CD14-positive monocyte (primary cell): ENCODE results near the gene TOM1. TPM values are rescaled to one million over a fixed set of nuclear protein-coding genes. Genes with fewer than 3 reads are reported as not detected.

Experiments
- DNase-seq, 3 donors: peaks; one replicate each; pipeline ENCODE4 v3.0.0-alpha.2; 2011 to 2022
- H2AFZ ChIP-seq: 2 replicates; pipeline ENCODE4 v1.6.0; 2012; ENCODE audit warnings: mild to moderate bottlenecking, low read depth, low read length, inconsistent platforms; ENCODE audit not compliant: insufficient read depth, poor library complexity, severe bottlenecking
- H3K27ac ChIP-seq, 2 donors: 1 replicate in 1 of 2; 2 replicates in 1 of 2; pipeline ENCODE4 v1.5.1; 2012 to 2013; ENCODE audit warnings: low read length in 2 of 2, control low read depth in 1 of 2, inconsistent platforms in 1 of 2, low read depth in 1 of 2, mild to moderate bottlenecking in 1 of 2
- H3K27me3 ChIP-seq, 2 donors: one replicate each; pipeline versions ENCODE4 v1.6.0 to v1.6.1; 2011 to 2013; ENCODE audit warnings: low read length in 2 of 2; ENCODE audit not compliant: control insufficient read depth in 2 of 2, insufficient read depth in 2 of 2
- H3K36me3 ChIP-seq, 2 donors: replicated peaks in 1 of 2; 1 replicate in 1 of 2; 2 replicates in 1 of 2; pipeline versions ENCODE4 v1.5.1 to v1.6.1; 2012 to 2013; ENCODE audit warnings: low read length in 2 of 2, control low read depth in 1 of 2, inconsistent platforms in 1 of 2, mild to moderate bottlenecking in 1 of 2; ENCODE audit not compliant: insufficient read depth in 2 of 2, control insufficient read depth in 1 of 2
- H3K4me1 ChIP-seq, 2 donors: 1 replicate in 1 of 2; 2 replicates in 1 of 2; pipeline versions ENCODE4 v1.5.1 to v1.6.1; 2012 to 2013; ENCODE audit warnings: low read length in 2 of 2, control low read depth in 1 of 2, inconsistent platforms in 1 of 2, mild to moderate bottlenecking in 1 of 2, moderate library complexity in 1 of 2; ENCODE audit not compliant: insufficient read depth in 2 of 2, control insufficient read depth in 1 of 2
- H3K4me2 ChIP-seq: replicated peaks from 2 replicates; pipeline ENCODE3; 2012; ENCODE audit warnings: low read length, moderate library complexity, mild to moderate bottlenecking; ENCODE audit not compliant: poor library complexity, severe bottlenecking; ENCODE audit errors: extremely low read depth
- H3K4me3 ChIP-seq, 3 experiments: fragments of 200-600 bp in 1 of 3; sonication (generic) in 1 of 3; replicated peaks in 1 of 3; 1 replicate in 2 of 3; 2 replicates in 1 of 3; pipeline ENCODE4 v1.5.1; 2011 to 2013; ENCODE audit warnings: low read length in 3 of 3, mild to moderate bottlenecking in 3 of 3, control low read depth in 2 of 3, low read depth in 2 of 3, inconsistent platforms in 1 of 3, moderate library complexity in 1 of 3
- H3K79me2 ChIP-seq: 2 replicates; pipeline ENCODE4 v1.6.0; 2012; ENCODE audit warnings: mild to moderate bottlenecking, control low read depth, inconsistent platforms, low read length, moderate library complexity; ENCODE audit not compliant: insufficient read depth
- H3K9ac ChIP-seq: 2 replicates; pipeline ENCODE4 v1.6.0; 2017; ENCODE audit warnings: low read length, mild to moderate bottlenecking; ENCODE audit not compliant: insufficient read depth, poor library complexity, severe bottlenecking
- H3K9me3 ChIP-seq, 2 donors: replicated peaks in 1 of 2; 1 replicate in 1 of 2; 2 replicates in 1 of 2; pipeline versions ENCODE4 v1.5.1 to v1.6.1; 2012 to 2013; ENCODE audit warnings: low read length in 2 of 2, control low read depth in 1 of 2; ENCODE audit not compliant: control insufficient read depth in 1 of 2, insufficient read depth in 1 of 2
- H4K20me1 ChIP-seq: 2 replicates; pipeline ENCODE4 v1.6.0; 2012; ENCODE audit warnings: mild to moderate bottlenecking, low read length, control low read depth, moderate library complexity; ENCODE audit not compliant: insufficient read depth
- H3K27ac Mint-ChIP-seq, 7 donors: one replicate each; pipeline ENCODE4 v1.8.0; 2020; ENCODE audit warnings: mild to moderate bottlenecking in 7 of 7, mixed read lengths in 7 of 7, moderate library complexity in 6 of 7, inconsistent platforms in 2 of 7
- H3K27me3 Mint-ChIP-seq, 3 donors: one replicate each; pipeline ENCODE4 v1.8.0; 2021 to 2022; ENCODE audit warnings: low read depth in 3 of 3, mild to moderate bottlenecking in 3 of 3, mixed read lengths in 3 of 3, moderate library complexity in 3 of 3, inconsistent platforms in 1 of 3
- H3K36me3 Mint-ChIP-seq, 2 donors: one replicate each; pipeline ENCODE4 v1.8.0; 2020; ENCODE audit warnings: mixed read lengths in 2 of 2, inconsistent platforms in 1 of 2, mild to moderate bottlenecking in 1 of 2
- H3K4me1 Mint-ChIP-seq: one replicate; pipeline ENCODE4 v1.8.0; 2020; ENCODE audit warnings: mild to moderate bottlenecking, mixed read lengths
- H3K4me3 Mint-ChIP-seq, 2 donors: one replicate each; pipeline ENCODE4 v1.8.0; 2020; ENCODE audit warnings: mild to moderate bottlenecking in 2 of 2, mixed read lengths in 2 of 2, moderate library complexity in 1 of 2
- H3K9me3 Mint-ChIP-seq, 7 donors: one replicate each; pipeline ENCODE4 v1.8.0; 2020 to 2022; ENCODE audit warnings: mixed read lengths in 7 of 7, mild to moderate bottlenecking in 6 of 7, moderate library complexity in 6 of 7, inconsistent platforms in 2 of 7
- WGBS: methylation state at CpG from one replicate; pipeline ENCODE4 v1.1.5; 2013; ENCODE audit warnings: missing lambda C conversion rate; ENCODE audit not compliant: insufficient coverage; 5-methylcytosine and 5-hydroxymethylcytosine counted together
- intact Hi-C, 2 donors: fragments of 100-400 bp; cut with micrococcal nuclease; formaldehyde crosslinking; loops; one replicate each; pipeline versions ENCODE4 v1.15.0 to v1.15.1; 2023
- polyA plus RNA-seq, 3 donors: library from polyadenylated mRNA; depleted of rRNA in 1 of 3; unstranded in 2 of 3; stranded (reverse) in 1 of 3; fragments of 300-500 nt in 2 of 3; fragments of >200 nt in 1 of 3; fragmentation: Illumina TruSeq in 2 of 3; gene quantifications; 1 replicate in 2 of 3; 2 replicates in 1 of 3; pipeline ENCODE4 v1.2.3, GENCODE V29; 2012 to 2021
- TF ChIP-seq, protein P1 (sequence below): fragments of 200-600 bp; IDR thresholded peaks from one replicate; pipeline ENCODE4 v1.8.0; 2022; ENCODE audit warnings: antibody characterized with exemption, mild to moderate bottlenecking

Gene TOM1
- polyA plus RNA-seq, 3 donors, result 80.5 to 167 (median 120) TPM

DNA sequence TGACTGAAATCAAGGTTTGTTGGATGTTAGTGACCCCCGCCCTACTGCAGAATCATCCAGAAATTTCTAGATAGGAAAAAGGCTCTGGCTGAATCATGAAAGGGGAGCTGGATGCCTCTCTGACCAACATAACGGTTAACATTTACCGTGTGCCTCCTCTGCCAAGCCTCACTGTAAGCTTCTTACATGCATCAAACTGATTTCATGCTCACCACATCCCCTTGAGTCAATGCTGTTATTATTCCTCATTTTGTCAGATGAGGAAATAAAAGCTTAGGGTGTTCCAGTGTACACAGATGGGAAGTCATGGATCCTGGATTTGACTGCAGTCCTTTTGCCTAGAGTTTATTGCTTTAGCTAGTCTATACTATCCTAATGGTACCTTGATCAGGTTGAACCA lies 75.3 kb downstream of the TOM1 start:
- peak overlapping the region; percentile 6 for H3K4me2 ChIP-seq
- no CpG with 5 or more reads among the region's 3 CpGs for WGBS
- TF ChIP-seq, protein P1, sequence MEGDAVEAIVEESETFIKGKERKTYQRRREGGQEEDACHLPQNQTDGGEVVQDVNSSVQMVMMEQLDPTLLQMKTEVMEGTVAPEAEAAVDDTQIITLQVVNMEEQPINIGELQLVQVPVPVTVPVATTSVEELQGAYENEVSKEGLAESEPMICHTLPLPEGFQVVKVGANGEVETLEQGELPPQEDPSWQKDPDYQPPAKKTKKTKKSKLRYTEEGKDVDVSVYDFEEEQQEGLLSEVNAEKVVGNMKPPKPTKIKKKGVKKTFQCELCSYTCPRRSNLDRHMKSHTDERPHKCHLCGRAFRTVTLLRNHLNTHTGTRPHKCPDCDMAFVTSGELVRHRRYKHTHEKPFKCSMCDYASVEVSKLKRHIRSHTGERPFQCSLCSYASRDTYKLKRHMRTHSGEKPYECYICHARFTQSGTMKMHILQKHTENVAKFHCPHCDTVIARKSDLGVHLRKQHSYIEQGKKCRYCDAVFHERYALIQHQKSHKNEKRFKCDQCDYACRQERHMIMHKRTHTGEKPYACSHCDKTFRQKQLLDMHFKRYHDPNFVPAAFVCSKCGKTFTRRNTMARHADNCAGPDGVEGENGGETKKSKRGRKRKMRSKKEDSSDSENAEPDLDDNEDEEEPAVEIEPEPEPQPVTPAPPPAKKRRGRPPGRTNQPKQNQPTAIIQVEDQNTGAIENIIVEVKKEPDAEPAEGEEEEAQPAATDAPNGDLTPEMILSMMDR, result no peak
- Mint-ChIP-seq H3K27me3 (peaks cover 0 to 2% (median 2%) of the 10 kb centered on the region in 3 donors), H3K36me3 (no peaks in the 10 kb centered on the region), H3K4me3 (no peak overlapping the region), H3K4me1 (peaks cover 59% of the 10 kb centered on the region), H3K9me3 (peaks cover 0 to 4% (median 0%) of the 10 kb centered on the region in 7 donors), H3K27ac (peak overlapping the region; percentile 72 to 88 (median 86))
- no peaks in the 10 kb centered on the region for H3K36me3 ChIP-seq
- H3K27ac ChIP-seq, result peak overlapping the region in 1 of 2 donors; percentile 30
- DNase-seq, result peak; percentile 70 to 81 (median 80)
- H2AFZ ChIP-seq, result no peak overlapping the region
- peaks cover 63 to 73% of the 10 kb centered on the region in 2 donors for H3K4me1 ChIP-seq
- H3K4me3 ChIP-seq, result peak overlapping the region in 1 of 3 experiments; percentile 30
- H3K27me3 ChIP-seq, result no peaks in the 10 kb centered on the region
- no peak overlapping the region for H3K9ac ChIP-seq
- H3K79me2 ChIP-seq, result no peaks in the 10 kb centered on the region
- intact Hi-C loops, result loop anchor here in 1 of 2 donors (5.0 kb wide), 1 partner anchor 37 kb away; no protein-coding TSS in a partner anchor
- H3K9me3 ChIP-seq, result no peaks in the 10 kb centered on the region
- no peaks in the 10 kb centered on the region for H4K20me1 ChIP-seq

DNA sequence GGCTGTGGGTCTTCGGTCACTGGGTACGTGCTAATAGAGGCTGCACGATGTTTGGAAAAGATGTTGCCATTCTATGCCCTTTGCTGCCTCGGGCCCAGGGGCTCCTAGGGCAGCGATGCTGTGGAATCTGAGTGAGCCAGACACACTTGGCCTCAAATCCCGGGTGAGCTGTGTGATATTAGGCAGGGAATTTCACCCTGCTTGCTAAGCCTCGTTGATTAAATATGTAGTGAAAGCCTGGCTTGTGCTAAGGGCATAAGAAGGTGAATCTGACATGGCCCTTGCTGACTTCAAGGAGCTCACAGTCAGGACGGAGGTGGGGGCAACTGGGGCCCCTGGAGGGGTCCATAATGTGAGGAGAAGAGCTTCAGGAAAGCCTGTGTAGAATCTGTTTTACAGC lies 75.8 kb downstream of the TOM1 start:
- H3K27me3 Mint-ChIP-seq, result peaks cover 1 to 2% (median 2%) of the 10 kb centered on the region in 3 donors
- Histone ChIP-seq H3K79me2 (no peaks in the 10 kb centered on the region), H2AFZ (no peak overlapping the region), H3K4me3 (peak overlapping the region in 1 of 3 experiments; percentile 30), H3K36me3 (no peaks in the 10 kb centered on the region), H3K4me2 (peak overlapping the region; percentile 6), H3K27ac (peak overlapping the region in 1 of 2 donors; percentile 30), H4K20me1 (no peaks in the 10 kb centered on the region), H3K4me1 (peaks cover 68 to 78% of the 10 kb centered on the region in 2 donors), H3K27me3 (no peaks in the 10 kb centered on the region), H3K9me3 (no peaks in the 10 kb centered on the region), H3K9ac (no peak overlapping the region)
- H3K27ac Mint-ChIP-seq, result peak overlapping the region; percentile 72 to 88 (median 85)
- peak overlapping the region in 1 of 2 donors; percentile 12 for H3K4me3 Mint-ChIP-seq
- peaks cover 0 to 4% (median 0%) of the 10 kb centered on the region in 7 donors for H3K9me3 Mint-ChIP-seq
- intact Hi-C loops, result loop anchor here in 1 of 2 donors (5.0 kb wide), 1 partner anchor 37 kb away; no protein-coding TSS in a partner anchor
- TF ChIP-seq, protein P1, result no peak
- no peak for DNase-seq
- no peaks in the 10 kb centered on the region for H3K36me3 Mint-ChIP-seq
- 91% methylated on average over 7 of the region's 8 CpGs for WGBS
- peaks cover 64% of the 10 kb centered on the region for H3K4me1 Mint-ChIP-seq
